K562 (cell line): ENCODE results near the gene RBKS. TPM values are rescaled to one million over a fixed set of nuclear protein-coding genes. Genes with fewer than 3 reads are reported as not detected.
A peak's percentile ranks its signal among the peaks of the same experiment; 100 is the strongest.

Source experiments
- BRF2 ChIP-seq: IDR thresholded peaks from 3 replicates; pipeline ENCODE4 v1.6.1; 2011; ENCODE audit warnings: borderline replicate concordance, mild to moderate bottlenecking; ENCODE audit not compliant: insufficient read length, insufficient read depth
- C11orf30 ChIP-seq: fragments of 450-650 bp; IDR thresholded peaks from 2 replicates; pipeline ENCODE4 v1.6.1; 2016; ENCODE audit warnings: low read depth, mild to moderate bottlenecking
- ESRRB ChIP-seq: fragments of 250-450 bp; sonication (Bioruptor Pico); IDR thresholded peaks from 2 replicates; pipeline ENCODE4 v1.5.0; 2020; ENCODE audit warnings: mild to moderate bottlenecking, moderate library complexity, borderline replicate concordance
- FUS ChIP-seq: fragments of 200-400 bp; formaldehyde crosslinking; optimal IDR thresholded peaks from 2 replicates; pipeline ENCODE3; 2017; ENCODE audit warnings: low read depth, low read length
- HDAC2 ChIP-seq: fragments of 450-650 bp; IDR thresholded peaks from 2 replicates; pipeline ENCODE4 v1.6.1; 2016; ENCODE audit warnings: mild to moderate bottlenecking
- HDAC6 ChIP-seq: IDR thresholded peaks from 2 replicates; pipeline ENCODE4 v1.6.1; 2012; ENCODE audit warnings: low read depth, mild to moderate bottlenecking, control low read depth, inconsistent platforms, low read length, moderate library complexity
- MGA ChIP-seq: fragments of 450-650 bp; IDR thresholded peaks from 2 replicates; pipeline ENCODE4 v1.6.1; 2016; ENCODE audit warnings: mild to moderate bottlenecking, moderate library complexity
- NELFE ChIP-seq: IDR thresholded peaks from 2 replicates; pipeline ENCODE4 v1.6.1; 2011; ENCODE audit warnings: mild to moderate bottlenecking; ENCODE audit not compliant: insufficient read depth, insufficient read length
- NFXL1 ChIP-seq: fragments of 450-650 bp; formaldehyde crosslinking; IDR thresholded peaks from 2 replicates; pipeline ENCODE4 v1.4.0; 2021; ENCODE audit warnings: mild to moderate bottlenecking
- POU5F1 ChIP-seq: fragments of 150-350 bp; IDR thresholded peaks from 2 replicates; pipeline ENCODE4 v1.6.1; 2014; ENCODE audit warnings: borderline replicate concordance, low read length, low read depth, mild to moderate bottlenecking; ENCODE audit not compliant: partially characterized antibody
- PURB ChIP-seq: sonication (generic); formaldehyde crosslinking; IDR thresholded peaks from 2 replicates; pipeline ENCODE4 v1.9.0; 2021; ENCODE audit warnings: low read depth, mild to moderate bottlenecking, missing genetic modification reagents
- RCOR1 ChIP-seq, 2 experiments: IDR thresholded peaks; 2 replicates each; pipeline ENCODE4 v1.6.1; 2012; ENCODE audit warnings: low read depth in 2 of 2, low read length in 2 of 2, borderline replicate concordance in 1 of 2, improper control_type of control experiment in 1 of 2
- SOX6 ChIP-seq: fragments of 450-650 bp; IDR thresholded peaks from 2 replicates; pipeline ENCODE4 v1.6.1; 2014; ENCODE audit warnings: mild to moderate bottlenecking
- TBL1XR1 ChIP-seq, 2 experiments: IDR thresholded peaks; 2 replicates each; pipeline ENCODE4 v1.6.1; 2012; ENCODE audit warnings: improper control_type of control experiment in 2 of 2, low read length in 2 of 2, mild to moderate bottlenecking in 1 of 2
- ZNF436 ChIP-seq: fragments of 250-450, 450-650 bp; sonication (Bioruptor Pico); formaldehyde crosslinking; IDR thresholded peaks from 2 replicates; pipeline ENCODE4 v1.7.0; 2020; ENCODE audit warnings: mild to moderate bottlenecking
- polyA plus RNA-seq, 8 experiments: library from polyadenylated mRNA; depleted of rRNA in 4 of 8; stranded (reverse) in 5 of 8; unstranded in 3 of 8; fragments of >200 nt; fragmentation: Nextera tagmentation in 2 of 8; fragmentation: Illumina TruSeq in 1 of 8; extraction: Ambion mirVana in 2 of 8; extraction: Trizol in 1 of 8; gene quantifications; 2 replicates each; pipeline versions ENCODE4 v1.2.1 to v1.2.3, GENCODE V29; 2011 to 2014; ENCODE audit warnings: inconsistent platforms in 1 of 8, missing spikeins in 1 of 8
- total RNA-seq, 7 experiments: library from RNA; depleted of rRNA in 6 of 7; stranded (reverse); fragments of >200 nt in 6 of 7; fragmentation: Illumina TruSeq in 2 of 7; extraction: Trizol in 2 of 7; gene quantifications; 2 replicates each; pipeline versions ENCODE4 v1.2.1 to v1.2.3, GENCODE V29; 2011 to 2021; ENCODE audit warnings: low replicate concordance in 1 of 7

RBKS gene
- total and polyA plus RNA-seq, 9 of the 15 experiments (the other 6 are each of a cell fraction or from before 2014, with no cell fraction given): 0.06 to 0.39 (median 0.19) TPM

- TF ChIP-seq NFXL1 (CRISPR knock-in tag): no peak
- TF ChIP-seq SOX6: no peak
- peak; percentile 22; the same call in 1 of the 2 replicates for TF ChIP-seq C11orf30
- TF ChIP-seq POU5F1: no peak
- TF ChIP-seq MGA: no peak
- no peak for TF ChIP-seq BRF2
- no peak; the same call in 1 of the 2 replicates for TF ChIP-seq HDAC2
- no peak for TF ChIP-seq ESRRB
- TF ChIP-seq FUS: no peak
- peak in 1 of 2 experiments; percentile 39; a peak in 2 of 4 replicates for TF ChIP-seq TBL1XR1 (IDR thresholded peaks at IDR 0.05; ENCODE audit: low read length in 2 of 2)
- no peak for TF ChIP-seq RCOR1 (IDR thresholded peaks at IDR 0.05; ENCODE audit: borderline replicate concordance in 1 of 2, low read depth in 2 of 2, low read length in 2 of 2)
- no peak for TF ChIP-seq ZNF436 (CRISPR knock-in tag)
- TF ChIP-seq PURB: no peak
- no peak for TF ChIP-seq NELFE
- 0 out of 2 replicates have a peak, but pooled peaks have one; percentile 71 for TF ChIP-seq HDAC6
These were observed at the start of gene RBKS, which contains the start of gene BABAM2 (continued) for GRCh38 chr2:27890146-27890923.
